Body of pancreas (tissue), 4 donors: ENCODE data around the gene DTX2.
"Not testable (repeated sequence)": the region's sequence is repeated elsewhere in the genome, so short reads cannot be mapped to it uniquely, and the experiment has no call there.

Experiments
- CTCF ChIP-seq, 7 experiments: fragments of 450-650 bp in 4 of 7; fragments of 200-600 bp in 3 of 7; sonication (generic) in 3 of 7; IDR thresholded peaks; one replicate each; pipeline ENCODE4 v1.5.1; 2016 to 2019; ENCODE audit warnings: antibody characterized with exemption in 7 of 7
- POLR2A ChIP-seq, 3 donors: fragments of 450-650 bp; IDR thresholded peaks; one replicate each; pipeline ENCODE4 v1.6.1; 2016; ENCODE audit warnings: antibody characterized with exemption in 3 of 3, mild to moderate bottlenecking in 2 of 3

GRCh38 chr7:76504351-76505167 lies 43.0 kb downstream of the DTX2 start:
- TF ChIP-seq CTCF, POLR2A (IDR thresholded peaks at IDR 0.05): not testable (repeated sequence)
